Measurements from ENCODE around the gene FAS.
A peak's percentile ranks its signal among the peaks of the same experiment; 100 is the strongest.

Gene FAS

DNA sequence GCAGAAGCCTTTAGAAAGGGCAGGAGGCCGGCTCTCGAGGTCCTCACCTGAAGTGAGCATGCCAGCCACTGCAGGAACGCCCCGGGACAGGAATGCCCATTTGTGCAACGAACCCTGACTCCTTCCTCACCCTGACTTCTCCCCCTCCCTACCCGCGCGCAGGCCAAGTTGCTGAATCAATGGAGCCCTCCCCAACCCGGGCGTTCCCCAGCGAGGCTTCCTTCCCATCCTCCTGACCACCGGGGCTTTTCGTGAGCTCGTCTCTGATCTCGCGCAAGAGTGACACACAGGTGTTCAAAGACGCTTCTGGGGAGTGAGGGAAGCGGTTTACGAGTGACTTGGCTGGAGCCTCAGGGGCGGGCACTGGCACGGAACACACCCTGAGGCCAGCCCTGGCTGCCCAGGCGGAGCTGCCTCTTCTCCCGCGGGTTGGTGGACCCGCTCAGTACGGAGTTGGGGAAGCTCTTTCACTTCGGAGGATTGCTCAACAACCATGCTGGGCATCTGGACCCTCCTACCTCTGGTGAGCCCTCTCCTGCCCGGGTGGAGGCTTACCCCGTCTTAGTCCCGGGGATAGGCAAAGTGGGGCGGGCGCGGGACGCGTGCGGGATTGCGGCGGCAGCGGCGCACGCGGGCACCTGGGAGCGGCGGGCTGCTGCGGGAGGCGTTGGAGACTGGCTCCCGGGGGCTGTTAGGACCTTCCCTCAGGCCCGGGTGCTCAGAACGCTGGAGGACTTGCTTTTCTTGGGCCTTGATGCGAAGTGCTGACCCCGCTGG is at the start of gene FAS:
Gene FAS (plus strand): TSS at position 415 of the 777 bp plus-strand sequence. CDS start 79 bp downstream, at position 494.
- DNase-seq (ENCODE audit: low read depth in 2 of 2), result peak; percentile 56 to 69

DNA sequence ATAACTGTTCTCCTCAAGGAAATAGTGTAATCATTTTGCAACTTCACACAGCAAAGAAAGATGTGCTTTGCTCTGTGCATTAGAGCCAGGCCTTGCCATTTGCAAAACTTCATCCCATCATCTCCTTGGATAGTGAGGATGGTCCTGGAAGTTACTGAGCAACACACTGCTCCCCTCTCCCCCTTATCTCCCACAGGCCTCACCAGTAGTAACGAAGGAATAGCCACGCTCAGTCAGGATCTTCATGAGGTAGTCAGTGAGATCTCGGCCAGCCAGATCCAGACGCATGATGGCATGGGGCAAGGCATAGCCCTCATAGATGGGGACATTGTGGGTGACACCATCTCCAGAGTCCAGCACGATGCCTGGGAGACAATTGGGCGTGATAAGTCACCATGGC is 49.6 kb upstream of the FAS start:
- DNase-seq (ENCODE audit: low read depth in 2 of 2), result no peak

DNA sequence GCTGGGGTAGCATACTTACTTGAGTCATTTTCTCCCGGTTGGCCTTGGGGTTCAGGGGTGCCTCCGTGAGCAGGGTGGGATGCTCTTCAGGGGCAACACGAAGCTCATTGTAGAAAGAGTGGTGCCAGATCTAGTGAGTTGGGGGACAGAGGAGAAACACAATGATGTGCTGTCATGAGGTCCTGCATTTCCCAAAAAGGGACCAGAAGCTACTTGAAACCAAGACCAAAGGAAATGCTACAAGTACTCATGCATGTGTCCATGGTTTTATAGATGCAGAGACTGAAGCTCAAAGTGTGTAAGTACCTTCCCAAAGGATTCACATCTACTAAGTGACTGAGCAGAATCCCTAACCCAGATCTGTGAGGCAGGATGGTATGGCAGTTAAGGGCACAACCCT is 46.8 kb upstream of the FAS start:
- no peak for DNase-seq (ENCODE audit: low read depth in 2 of 2)

DNA sequence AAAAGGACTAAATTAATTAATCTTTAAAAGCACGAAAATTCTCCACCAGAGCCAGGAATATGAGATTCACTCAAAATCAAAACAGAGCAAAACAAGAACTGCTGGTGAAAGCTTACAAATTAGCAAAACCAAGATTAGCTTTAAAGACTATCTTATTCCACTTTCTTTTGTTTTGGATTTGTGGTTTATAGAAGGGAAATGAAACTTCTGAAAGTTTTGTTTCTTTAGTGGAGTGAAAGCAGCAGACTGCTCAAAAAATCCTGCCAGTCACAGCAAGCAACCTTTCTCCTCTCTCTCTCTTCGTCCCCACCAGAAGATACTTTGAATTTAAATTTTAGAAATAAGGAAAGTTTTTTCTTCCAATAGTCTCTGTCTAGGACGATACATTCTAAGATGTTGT is 45.8 kb upstream of the FAS start:
- no peak for DNase-seq (ENCODE audit: low read depth in 2 of 2)

DNA sequence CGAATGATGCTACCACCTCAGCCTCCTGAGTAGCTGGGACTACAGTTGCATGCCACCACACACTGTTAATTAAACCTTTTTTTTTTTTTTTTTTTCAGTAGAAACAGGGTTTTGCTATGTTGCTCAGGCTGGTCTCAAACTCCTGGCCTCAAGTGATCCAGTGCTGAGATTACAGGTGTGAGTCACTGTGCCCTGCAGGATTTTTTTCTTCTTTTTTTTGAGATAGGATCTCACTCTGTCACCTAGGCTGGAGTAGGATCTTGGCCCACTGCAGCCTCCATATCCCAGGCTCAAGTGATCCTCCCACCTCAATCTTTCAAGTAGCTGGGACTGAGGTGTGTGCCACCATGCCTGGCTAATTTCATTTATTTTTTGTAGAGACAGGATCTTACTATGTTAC is 44.4 kb upstream of the FAS start:
- no peak for DNase-seq (ENCODE audit: low read depth in 2 of 2)

DNA sequence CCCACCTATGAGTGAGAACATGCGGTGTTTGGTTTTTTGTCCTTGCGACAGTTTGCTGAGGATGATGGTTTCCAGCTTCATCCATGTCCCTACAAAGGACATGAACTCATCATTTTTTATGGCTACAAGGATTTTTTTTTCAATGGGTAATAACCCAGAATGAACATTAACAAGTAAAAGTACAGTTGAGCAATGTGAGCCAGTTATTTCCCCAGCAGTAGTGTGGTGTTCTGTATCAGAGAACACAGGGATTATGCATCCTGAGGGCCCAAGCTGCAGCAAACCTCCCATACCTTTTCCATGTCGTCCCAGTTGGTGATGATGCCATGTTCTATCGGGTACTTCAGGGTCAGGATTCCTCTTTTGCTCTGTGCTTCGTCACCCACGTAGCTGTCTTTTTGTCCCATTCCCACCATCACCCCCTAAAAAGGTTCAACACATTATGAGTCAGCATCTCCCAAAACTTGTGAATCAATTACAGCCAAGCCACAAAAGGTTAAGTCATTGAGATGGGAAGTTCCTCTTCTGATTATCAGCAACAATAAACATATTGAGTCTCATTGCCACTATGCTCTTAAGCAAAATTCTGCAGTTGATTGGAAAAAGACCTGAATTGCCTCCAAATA is 43.5 kb upstream of the FAS start:
- DNase-seq (ENCODE audit: low read depth in 2 of 2), result no peak

DNA sequence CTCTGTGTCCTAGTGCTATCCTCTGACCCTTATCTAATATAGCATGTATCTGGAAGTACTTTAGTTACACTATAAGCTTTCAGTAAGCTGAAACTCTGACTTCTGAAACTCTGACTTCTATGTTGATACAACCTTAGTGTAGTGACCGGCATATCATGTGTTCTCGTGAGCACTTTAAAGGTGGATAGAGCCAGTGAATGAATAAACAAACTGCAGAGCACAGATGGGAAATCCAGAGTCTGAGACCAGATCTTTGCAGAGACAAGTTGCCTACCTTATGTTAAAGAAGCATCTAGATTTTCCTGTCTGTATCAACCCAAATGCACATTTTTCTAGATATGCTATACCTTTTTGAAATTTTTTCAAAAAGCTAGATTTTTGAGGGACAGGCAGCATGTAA is 41.5 kb upstream of the FAS start:
- no peak for DNase-seq (ENCODE audit: low read depth in 2 of 2)

DNA sequence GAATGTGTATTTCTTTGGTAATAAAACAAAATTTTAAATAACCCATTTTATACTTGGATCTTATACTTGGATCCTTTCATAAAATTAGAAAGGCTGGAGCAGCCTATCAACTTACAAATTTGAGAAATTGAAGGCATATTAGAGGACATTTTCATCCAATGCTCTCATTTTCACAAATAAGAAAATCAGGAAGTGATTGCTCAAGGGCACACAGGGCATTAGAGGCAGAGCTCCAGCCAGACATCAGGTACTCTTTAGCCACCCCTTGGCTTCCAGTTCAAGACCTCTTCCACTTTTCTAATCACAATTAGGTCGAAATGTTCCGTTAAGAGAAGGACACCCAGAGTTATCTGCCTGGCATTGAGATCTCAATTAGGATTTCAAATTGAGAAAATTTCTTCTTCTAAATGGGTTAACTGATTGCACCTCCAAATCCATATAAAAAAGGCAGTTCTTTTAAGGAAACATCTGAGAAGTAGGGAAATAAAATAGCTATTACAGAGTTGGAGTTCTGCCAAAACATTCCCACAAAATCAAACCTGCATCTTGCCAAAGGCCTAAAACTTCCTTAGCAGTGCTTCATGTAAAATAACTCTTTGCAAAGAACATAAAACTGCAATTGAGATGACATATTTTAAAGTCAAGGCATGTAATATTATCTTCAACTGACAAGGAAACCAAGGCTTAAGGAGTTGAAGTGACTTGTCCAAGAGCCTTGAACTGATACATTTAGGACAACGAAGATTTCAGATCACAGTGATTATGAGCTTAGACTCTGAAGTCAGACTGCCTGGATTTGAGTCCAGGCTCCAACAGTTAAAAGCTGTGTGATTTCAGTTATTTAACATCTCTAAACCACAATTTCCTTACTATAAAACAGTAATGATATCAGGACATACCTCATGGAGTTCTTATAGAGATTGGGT is 40.4 kb upstream of the FAS start:
- DNase-seq (ENCODE audit: low read depth in 2 of 2), result no peak

DNA sequence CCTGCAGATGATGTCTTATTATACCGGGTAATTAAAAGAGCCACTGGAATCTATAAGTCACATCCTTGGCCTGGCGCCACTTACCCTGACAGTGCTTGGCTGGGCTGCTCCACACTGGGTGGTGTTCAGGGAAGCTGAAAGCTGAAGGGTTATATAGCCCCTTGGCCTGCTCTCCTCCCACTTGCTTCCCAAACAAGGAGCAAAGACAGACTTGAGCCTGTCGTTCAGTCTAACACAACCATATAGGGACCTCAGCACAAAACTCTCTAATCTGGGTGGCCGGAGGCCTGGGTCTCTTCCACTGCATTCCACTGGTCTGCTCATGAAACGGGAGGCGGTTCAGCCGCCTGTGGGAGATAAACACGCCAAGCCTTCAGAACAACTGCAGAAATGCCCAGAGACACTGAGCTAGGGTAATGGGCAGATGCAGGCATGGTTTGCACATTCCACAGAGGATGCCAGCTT is 37.9 kb upstream of the FAS start, which contains the start of gene ACTA2:
Gene ACTA2 (minus strand): TSS at position 127 of the 465 bp plus-strand sequence. CDS start 3,843 bp downstream, outside the sequence.
- DNase-seq (ENCODE audit: low read depth in 2 of 2), result no peak

DNA sequence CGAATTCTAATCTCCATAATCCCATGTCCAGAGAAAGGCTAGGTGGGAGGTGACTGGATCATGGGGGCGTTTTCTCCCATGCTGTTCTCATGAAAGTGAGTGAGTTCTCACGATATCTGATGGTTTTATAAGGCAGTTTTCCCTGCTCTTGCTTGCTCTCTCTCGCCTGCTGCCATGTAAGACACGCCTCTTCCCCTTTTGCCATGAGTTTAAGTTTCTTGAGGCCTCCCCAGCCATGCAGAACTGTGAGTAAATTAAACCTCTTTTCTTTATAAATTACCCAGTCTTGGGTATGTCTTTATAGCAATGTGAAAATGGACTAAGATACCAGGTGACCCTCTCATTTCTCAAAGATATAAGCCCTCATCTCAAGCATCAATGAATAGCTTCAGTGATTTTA is 36.9 kb upstream of the FAS start:
- DNase-seq (ENCODE audit: low read depth in 2 of 2), result no peak

DNA sequence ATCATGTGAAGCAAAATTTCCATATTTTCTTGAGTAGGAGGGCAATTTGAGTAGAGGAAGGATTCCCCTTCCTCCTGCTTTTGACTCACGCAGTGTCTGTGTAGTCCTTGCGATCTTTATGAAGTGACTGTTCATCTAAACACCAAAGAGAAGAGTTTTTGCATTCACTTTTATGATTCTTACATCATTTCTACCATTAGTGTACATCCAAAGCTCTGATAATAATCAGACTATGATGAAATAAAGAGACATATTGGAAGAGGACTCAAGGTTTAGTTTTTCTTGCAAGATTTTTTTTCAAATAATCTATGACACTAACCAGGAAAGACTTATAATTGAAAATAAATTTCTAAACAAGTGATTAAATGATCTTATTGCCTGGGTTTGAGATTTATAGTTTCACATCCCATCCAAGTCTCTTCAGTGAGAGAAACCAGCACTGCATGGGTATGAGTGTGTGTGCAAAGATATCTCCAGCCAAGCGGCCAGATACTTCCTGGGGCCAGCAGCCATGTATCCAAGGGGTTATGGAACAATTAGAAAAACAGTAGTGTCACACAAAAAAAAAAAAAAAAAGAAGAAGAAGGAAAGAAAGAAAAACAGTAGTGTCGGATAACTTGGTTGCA is 36.0 kb upstream of the FAS start:
- DNase-seq (ENCODE audit: low read depth in 2 of 2), result no peak

DNA sequence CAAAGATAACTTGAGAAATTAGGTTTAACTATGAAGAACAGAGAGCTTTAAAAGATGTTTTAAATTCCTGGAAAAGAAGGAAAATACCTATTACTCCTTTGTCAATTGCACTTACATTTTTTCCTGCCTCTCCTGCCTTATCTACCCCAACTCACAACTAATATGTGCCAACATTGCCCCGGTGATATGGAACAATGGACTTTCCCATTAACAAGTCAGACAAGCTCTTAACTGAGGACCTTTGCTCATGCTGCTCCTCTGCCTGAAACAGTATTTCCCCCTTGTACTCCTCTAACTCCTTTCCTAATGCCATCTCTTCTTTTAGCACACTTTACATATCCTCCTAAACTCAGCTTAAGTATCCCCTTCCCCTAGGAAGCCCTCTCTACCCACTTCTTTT is 33.2 kb upstream of the FAS start:
- no peak for DNase-seq (ENCODE audit: low read depth in 2 of 2)

DNA sequence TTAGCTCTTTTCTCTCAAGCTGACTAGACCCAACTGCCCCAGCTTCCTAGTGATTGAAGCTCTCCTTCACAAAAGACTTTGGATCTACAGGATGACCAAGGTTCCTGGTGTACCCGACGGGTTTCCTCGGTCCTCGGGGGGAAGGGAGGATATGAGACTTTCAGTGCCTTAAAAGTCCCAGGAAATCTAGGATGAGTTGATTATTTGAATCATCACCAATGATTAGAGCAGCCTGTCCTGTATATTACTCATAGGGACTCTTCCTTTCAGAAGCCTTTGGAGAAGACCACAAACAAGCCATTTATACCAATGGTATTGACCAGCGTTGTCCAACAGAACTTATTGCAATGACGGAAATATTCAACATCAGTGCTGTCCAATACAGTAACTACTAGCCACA is 31.9 kb upstream of the FAS start:
- no peak for DNase-seq (ENCODE audit: low read depth in 2 of 2)

DNA sequence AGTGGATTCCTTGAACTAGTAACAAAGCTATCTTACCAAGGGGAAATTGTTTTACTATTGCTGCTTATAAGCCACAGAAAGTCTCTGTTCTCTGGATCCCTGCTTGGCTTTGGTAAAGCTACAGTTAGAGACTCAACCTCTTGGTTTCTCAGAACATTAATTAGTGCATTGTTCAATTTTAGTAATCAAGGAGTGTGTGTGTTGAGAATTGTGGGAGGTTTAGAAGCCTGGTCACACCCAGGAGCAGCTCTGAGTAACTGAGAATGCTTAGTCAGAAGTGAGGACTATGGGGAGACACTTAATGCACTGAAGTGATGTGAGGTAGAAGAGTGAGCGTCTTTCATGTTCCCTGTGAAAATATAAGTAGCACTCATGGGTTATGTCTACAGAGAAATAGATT is 29.8 kb upstream of the FAS start:
- no peak for DNase-seq (ENCODE audit: low read depth in 2 of 2)

DNA sequence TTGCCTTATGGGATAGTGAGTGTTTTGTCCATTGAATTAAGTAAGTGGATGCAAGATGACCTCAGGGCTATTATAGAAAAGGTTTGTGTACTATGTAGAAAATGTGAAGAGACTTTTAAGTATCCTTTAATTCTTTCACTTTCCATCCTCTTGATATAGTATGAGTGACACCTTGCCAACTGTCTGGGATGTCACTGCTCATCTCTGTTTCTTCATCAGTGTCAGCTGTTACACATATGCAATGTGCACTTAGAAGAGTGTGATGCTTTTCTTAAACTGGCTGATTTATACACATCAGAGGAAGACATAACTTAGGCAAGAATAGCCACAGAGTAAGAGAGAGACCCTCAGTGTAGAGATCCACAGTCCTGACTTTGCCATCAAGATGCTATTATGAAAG is 29.3 kb upstream of the FAS start:
- no peak for DNase-seq (ENCODE audit: low read depth in 2 of 2)

DNA sequence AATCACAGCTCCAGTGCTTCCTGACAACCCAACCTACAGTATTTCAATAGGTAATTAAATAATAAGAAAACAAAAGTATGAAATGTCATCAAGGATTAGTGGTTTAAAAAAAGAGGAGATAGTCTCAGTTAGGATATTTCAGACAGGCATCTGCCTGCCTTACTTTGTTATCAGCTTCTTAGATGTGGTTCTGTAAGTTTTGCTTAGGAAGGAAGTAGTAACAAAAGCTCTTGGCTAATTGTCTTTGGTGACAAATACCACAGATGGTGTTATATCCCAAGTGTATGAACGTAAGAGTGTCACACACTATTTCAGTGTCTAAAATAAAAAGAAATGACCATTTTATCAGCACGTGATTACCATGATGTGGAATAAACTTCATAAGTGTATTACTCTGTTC is 28.3 kb upstream of the FAS start:
- DNase-seq (ENCODE audit: low read depth in 2 of 2), result no peak

DNA sequence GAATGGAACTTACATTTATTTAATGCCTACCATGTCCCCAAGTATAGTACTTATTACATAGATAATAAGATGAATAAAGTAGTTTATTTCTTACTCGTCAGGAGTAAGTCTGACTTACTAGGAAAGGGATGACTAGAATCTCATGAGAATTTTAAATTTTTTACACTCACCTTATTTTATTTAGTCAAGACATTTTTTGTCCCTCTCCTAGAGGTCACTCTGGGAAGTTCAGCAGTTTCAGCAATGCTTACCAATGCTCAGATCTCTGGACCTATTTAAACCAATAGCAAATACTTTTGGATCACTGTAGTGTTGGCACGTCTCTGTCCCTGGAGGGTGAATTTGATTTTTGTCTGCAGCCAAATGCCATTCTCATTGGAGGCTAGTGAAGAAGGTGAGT is 27.3 kb upstream of the FAS start:
- DNase-seq (ENCODE audit: low read depth in 2 of 2), result no peak

DNA sequence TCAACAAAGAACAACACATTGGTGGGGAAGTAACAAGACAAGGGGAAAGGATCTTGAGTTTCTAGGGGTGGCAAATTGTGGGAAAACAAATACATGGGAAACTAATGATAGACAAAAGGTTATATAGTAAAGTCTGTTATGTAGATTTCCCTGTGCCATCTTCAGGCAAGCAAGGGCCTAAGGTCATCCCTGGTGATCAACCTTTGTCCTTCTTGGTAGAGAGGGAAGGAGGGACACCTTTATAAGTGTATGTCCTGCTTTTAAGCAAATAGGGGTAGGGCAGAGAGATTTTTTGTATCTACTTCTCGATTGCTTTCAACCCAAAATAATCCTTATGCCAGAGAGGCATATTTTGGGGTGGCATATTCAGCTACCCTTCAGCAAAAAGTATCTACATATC is 26.2 kb upstream of the FAS start:
- DNase-seq (ENCODE audit: low read depth in 2 of 2), result no peak

DNA sequence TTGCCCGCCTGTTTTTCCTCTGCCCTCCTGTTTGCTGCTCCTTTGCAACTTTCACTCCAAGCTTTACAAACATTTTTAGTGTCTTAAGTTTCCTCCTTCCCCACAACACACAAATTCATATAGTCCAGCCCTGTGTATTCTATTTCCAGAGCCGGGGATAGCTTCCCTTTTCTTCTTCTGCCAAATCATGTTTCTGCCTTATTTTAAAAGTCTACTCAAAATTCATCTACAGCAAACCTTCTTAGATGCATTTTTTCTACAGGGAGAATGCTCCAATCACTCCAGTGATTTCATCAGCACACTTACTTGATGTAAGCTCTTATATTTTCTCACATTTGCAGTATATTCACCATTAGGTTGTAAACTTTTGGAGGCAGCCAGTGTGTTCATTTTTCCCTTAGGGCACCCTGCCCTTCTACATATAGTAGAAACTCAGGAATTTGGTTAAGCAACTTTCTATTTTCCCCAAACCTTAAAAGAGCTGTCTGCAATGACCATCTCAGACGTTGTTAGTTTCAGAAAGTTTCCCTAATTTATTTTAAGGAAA is 25.7 kb upstream of the FAS start:
- no peak for DNase-seq (ENCODE audit: low read depth in 2 of 2)

DNA sequence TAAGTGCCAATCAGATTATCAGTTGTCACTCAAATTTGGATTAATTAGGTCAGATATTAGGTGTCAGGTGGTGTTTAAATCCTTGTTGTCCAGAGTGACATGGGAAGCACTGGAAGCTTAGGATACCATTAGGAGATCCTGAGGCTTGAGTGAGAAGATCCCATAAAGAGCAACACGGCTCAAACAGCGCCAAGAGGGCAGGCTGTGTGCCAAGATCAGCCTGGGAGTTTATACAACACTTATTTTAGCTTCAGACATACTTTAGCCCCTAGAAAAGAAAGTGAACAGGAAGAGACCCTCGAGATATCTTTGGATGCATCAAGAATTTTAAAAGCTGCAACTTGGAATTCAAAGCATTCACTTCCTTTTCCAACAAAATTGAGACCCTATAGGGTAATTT is 23.8 kb upstream of the FAS start:
- no peak for DNase-seq (ENCODE audit: low read depth in 2 of 2)

DNA sequence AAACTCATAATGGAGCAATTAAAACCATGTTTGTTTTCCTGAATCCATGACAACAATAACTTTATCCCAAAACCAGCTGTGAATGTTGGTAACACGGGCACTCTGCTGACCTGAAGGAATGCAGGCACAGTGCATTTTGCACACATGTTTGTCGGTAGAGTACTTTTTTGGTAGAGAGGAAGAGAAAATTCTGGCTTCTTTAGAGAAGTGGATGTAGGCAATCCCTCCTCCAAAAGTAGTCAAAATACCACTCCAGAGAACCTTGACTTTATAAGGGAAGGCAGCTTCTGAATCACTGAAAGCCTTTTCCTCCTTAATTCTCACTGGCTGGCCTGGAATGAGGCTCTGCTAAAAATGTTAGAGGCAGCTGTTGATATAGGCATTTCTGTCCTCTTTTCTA is 22.2 kb upstream of the FAS start:
- DNase-seq (ENCODE audit: low read depth in 2 of 2), result no peak

Data from stimulated activated CD4-positive, alpha-beta T cell treated with anti-CD3 and anti-CD28 coated beads, Interleukin-4, amount 100 ng/mL, for 48 hours (primary cell).